HG02571 (cell line): Measurements from ENCODE around the gene GLG1.
A peak's percentile ranks its signal among the peaks of the same experiment; 100 is the strongest.

ENCODE experiments used
- ATAC-seq: cut with Tn5 transposase; IDR thresholded peaks from one replicate; pipeline ENCODE4 v1.9.1; 2021; ENCODE audit warnings: mild to moderate bottlenecking, moderate library complexity; ENCODE audit not compliant: unreplicated experiment

The GLG1 gene

DNA sequence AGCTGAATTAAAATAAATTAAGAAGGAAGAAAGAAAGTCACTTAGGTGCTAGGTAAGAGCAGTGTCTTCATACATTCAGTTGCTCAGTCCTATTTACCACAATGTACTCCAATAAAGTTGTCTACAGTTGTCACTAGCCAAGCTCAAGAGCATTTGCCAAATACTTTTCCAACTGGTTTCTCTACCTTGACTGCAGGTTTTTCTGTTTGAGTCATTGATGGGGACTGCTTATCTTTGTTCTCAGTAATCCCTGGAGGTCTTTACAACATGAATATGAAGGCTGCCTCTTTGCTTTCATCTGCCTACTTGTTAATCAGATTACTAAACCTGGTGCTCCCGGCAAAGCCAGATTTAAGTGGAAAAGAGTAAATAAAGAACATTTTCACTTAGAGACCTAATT lies 121.0 kb downstream of the GLG1 start:
- ATAC-seq: no peak

- no peak for ATAC-seq
Measured at GRCh38 chr16:74480150-74481029, 126.5 kb downstream of the GLG1 start.

GRCh38 chr16:74477226-74477625 lies 129.7 kb downstream of the GLG1 start:
- no peak for ATAC-seq

DNA sequence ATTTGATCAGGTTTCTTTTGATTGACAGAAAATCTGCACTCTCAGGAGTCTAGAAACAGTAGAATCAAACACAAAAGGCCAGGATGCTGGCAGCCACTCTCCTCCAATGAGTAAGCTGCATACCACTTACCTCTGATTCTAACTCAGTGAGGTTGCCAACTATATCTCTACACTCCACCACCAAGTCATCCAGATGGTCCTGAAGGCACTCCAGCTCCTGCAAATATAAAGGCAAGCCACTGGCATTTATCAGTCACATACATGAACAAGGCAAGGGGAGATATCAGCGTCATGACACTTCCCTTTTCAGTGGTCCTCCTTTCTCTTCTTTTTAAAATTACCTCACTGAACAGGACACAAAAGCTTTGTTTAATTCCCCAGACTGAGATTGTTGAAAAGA lies 132.5 kb downstream of the GLG1 start:
- ATAC-seq: no peak

DNA sequence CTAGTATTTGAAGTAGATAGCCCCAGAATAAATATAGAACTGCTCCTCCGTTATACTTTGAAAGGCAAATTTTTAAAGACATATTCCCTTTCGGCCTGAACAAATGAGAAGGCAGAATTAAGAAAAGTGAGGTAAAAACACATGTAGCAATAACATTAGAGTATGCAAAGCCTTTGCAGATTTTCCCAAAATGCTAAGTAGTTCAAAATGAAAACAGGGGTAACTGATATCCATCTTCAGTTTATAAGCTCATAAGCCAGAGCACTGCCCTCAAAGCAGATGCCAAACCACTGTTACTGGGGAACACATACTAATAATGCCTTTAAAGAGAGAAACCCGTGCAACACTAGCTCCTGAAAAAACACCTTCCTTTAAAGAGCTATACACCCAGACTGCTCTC lies 134.4 kb downstream of the GLG1 start:
- ATAC-seq: no peak

- ATAC-seq: no peak
Measured at GRCh38 chr16:74472010-74472409, 134.9 kb downstream of the GLG1 start.

- no peak for ATAC-seq
Measured at GRCh38 chr16:74469946-74470478, 136.9 kb downstream of the GLG1 start.

DNA sequence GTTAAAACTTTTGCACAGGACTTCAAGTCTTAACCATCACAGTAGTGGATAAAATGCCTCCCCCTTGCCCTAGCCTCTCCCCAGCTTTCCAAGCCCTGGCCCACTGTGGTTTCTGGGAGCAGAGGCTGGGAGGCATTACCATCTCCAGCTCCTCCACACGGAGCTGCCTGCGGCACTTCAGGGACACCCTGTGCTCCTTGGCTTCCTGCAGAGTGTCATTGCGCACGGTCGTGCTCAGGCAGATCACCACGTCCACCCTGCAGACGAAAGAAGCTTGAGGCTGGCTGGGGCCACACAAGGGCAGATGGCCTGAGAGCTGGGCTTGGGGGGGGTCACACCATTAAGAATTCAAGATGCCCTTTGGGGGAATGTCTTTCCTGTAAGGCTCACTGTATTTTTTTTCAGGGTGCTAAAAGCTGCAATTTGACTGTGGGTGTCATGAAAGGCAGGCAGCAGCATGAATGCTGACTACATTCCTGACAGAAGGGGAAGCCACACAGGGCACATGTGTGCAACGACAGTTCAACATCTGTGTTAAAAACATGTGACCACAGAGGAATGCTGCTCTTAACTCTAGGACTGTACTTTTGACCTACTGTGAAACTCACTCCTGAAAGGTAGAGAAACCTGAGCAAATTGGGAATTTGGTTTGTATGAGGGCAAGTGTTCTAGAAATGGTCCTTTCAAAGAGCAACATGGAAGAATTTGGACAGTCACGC lies 137.9 kb downstream of the GLG1 start:
- no peak for ATAC-seq

DNA sequence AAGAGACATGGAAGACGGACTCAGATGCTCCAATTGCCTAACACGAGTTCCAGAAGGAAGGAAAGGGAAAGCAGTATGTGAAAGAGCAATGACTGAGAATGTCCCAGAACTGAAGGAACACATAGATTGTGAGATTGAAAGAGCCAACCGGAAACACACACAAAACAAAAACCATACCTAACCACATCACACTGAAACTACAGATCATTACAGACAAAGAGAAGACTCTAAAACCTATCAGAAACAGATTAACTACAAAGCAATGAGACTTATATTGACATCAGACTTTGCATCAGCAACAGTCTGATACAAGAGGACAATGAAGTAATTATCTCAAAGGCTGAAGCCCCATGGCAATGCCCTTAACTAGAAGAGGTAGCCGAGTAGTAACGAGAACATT lies 140.0 kb downstream of the GLG1 start:
- no peak for ATAC-seq

DNA sequence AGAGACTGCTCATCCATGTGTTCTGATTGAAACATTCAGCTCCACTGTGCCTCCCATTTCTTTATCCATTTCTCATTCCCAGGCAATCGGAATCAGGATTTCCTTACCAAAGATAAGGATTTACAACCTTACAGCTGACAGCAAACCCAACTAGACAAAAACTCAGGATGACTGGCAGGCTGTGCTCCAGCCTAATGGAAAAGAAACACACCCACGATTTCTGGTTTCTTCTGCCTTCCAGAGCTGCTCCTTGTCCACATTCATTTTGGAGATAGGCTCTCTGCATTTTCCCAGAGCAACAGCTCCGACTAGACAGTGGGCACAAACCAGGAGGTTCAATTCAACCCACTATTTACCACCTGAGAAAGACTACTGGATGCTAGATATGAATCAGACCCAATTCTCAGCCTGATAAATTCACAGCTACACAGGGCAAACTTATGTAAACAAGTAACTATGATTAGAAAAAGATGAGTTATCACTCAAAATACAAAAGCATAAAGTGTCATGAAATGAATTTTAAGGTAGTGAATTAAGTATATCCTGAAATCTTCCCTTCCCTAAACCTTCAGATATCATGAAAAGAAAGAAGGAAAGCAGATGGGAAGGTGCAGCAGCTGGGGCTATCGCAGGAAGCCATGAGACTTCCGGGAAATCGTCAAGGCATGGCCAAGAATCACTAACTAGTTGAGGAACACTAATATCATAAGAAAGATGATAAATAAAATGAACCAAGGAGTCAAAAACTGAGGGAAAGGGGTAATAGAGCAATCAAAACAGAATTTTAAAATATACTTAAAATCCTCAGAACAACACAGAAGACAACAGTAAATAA lies 140.8 kb downstream of the GLG1 start:
- ATAC-seq: no peak

DNA sequence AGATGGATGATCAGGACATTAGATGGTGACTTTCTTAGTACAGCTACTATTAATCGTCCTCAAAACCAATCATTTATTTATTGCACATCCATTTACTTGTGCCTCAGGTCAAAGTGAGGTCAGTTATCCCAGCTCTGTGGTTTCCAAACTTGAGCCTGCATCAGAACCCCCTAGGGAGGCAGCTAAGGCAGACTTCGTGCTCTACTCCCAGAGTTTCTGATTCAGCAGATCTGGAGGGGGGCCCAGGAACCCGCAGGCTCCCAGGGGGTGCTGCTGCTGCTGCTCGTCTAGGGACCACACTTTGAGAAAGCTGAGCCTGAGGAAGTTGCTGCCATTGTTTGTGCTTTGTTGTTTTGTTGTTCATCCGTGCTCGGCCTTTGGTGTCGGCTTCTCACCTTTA lies 141.6 kb downstream of the GLG1 start:
- ATAC-seq: no peak

- ATAC-seq: no peak
Measured at GRCh38 chr16:74463888-74464287, 143.0 kb downstream of the GLG1 start.

GRCh38 chr16:74462361-74462760 lies 144.6 kb downstream of the GLG1 start:
- ATAC-seq: no peak

DNA sequence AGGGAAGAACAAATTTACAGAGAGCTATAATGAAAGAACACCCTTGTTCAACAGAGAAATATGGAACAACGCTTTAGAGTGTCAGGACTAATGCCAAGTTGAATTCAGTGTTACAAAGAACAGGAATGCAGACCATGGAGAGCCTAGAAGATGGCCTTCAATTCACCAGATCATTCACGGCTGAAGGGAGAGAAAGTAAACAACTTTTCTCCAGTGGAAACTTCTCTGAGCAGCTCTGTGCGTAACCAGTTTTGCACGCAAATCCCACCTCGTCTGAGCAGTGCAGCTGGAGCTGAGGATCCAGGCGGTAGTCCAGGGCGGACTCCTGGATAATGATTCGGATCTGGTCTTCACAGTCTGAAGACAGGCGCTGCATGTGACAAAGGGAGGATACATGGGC lies 145.1 kb downstream of the GLG1 start:
- no peak for ATAC-seq

GRCh38 chr16:74460542-74460941 lies 146.4 kb downstream of the GLG1 start:
- ATAC-seq: no peak

- no peak for ATAC-seq
Measured at GRCh38 chr16:74456290-74456625, 150.7 kb downstream of the GLG1 start.

GRCh38 chr16:74455619-74456289 lies 151.2 kb downstream of the GLG1 start:
- no peak for ATAC-seq

GRCh38 chr16:74455213-74455612 lies 151.7 kb downstream of the GLG1 start:
- ATAC-seq: no peak

GRCh38 chr16:74451951-74452758 lies 154.8 kb downstream of the GLG1 start:
- peak; percentile 61 for ATAC-seq
